Stimulated activated CD8-positive, alpha-beta memory T cell treated with anti-CD3 and anti-CD28 coated beads, Interleukin-12 subunit alpha, Interleukin-12 subunit beta, amount 100 ng/mL, for 24 hours (primary cell): ENCODE data around the gene RABAC1.
"Not testable (repeated sequence)": the region's sequence is repeated elsewhere in the genome, so short reads cannot be mapped to it uniquely, and the experiment has no call there.

Experiments used
- DNase-seq: peaks from one replicate; pipeline ENCODE4 v3.0.0-alpha.2; 2020; ENCODE audit errors: extremely low read depth

RABAC1 gene

DNA sequence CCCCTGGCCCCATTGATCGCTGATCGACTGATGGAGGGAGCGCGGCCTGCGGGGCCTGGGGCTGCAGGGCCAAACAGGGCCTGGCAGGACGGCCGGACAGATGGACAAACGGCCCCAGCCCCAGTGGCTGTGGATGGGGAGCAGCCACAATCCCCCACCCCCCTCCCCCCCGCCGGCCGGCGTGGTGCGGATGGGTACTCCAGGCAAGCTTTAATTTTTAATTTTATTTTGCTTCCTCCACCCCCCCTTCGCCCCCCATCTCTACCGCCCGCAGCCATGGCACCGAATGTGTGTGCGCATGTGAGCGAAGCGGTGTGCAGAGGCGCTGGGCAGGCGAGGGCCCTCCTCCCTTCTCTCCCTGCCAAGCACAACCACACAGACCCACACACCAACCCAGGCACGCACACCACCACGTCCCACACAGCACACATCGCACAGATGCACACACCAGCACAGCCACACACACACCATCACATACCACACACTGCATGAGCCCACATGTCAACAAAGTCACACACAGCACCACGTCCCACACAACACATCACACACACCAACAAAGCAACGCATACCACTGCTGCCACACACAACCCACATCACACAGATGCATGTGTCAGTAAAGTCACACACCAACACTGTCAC lies 43.2 kb downstream of the RABAC1 start:
- no peak for DNase-seq

DNA sequence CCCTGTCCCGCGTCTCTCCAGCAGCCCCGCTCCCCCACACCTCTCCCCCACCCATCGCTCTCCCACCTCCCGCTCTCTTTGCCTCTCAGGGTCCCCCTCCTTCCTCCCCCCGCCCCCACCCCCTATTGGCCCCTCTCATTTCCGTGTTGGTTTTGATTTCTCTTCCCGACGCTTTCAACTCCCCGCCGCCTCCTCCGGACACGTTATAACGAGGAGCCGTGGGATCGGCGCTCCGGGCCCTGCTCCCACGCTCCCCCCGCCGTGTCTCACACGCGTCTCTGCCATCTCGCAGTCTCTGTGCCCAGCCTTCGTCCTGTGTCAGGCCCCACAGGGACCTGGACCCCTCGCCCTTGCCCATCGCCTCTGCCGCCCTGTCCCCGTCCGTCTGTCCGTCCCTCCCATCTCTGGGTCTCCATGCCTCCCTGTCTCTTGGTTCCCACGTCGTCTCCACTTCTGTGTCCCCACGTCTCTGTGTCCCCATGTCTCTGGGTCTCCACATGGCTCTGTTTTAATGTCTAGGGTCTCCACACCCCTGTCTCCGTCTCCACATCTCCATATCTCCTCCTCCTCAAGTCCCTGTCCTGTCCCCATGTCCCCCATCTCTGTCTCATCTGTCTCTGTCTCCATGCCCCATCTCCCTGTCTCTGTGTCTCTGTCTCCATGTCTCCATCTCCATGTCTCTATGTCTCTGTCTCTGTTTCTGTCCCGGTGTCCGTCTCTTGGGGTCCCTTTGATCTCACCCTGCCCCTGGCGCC lies 43.9 kb downstream of the RABAC1 start:
- DNase-seq = no peak

DNA sequence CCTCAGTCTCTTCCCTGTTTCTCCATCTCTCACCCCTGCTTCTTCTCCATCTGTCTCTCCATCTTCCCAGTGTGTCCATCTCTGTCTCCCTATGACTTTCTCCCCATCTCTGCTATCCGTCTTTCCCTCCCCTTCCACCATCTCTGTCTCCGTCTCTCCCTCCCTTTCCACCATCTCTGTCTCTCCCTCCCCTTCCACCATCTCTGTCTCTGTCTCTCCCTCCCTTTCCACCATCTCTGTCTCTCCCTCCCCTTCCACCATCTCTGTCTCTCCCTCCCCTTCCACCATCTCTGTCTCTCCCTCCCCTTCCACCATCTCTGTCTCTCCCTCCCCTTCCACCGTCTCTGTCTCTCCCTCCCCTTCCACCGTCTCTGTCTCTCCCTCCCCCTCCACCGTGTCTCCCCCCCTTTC lies 44.7 kb downstream of the RABAC1 start:
- DNase-seq = not testable (repeated sequence)

- DNase-seq = no peak
Measured at GRCh38 chr19:41913538-41914423, 45.3 kb downstream of the RABAC1 start.

DNA sequence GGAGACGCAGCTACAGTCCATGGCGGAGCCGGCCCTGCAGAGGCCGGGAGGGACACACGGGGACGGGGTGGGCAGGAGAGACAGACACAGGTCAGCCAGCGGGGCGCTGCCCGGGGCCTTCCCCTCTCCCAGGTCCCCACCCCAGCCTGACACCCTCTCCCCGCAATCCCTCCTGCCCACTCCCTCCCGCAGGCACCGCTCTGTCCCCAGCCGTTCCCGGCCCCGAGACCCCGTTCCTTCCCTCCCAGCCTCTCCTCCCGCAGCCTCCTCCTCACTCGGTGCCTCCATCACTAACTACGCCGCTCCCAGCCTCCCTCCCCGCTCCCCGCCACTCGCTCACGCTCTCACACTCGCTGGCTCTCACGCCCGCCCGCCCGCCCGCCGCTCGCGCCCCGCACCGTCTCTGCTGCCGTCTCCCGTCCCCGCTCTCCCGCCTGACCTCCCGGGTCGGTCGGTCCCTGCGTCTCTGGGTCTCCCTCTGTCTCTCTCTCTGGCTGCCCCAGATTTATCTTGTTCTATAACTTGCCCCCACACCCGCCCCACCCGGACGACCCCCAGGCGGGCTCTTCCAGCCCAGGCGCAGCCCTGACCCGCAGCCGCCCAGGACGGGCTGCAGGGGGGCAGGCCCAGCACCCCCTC lies 46.1 kb downstream of the RABAC1 start:
- DNase-seq = no peak

- no peak for DNase-seq
Measured at GRCh38 chr19:41911889-41912731, 47.0 kb downstream of the RABAC1 start.

GRCh38 chr19:41910992-41911888 lies 47.9 kb downstream of the RABAC1 start:
- DNase-seq = no peak

DNA sequence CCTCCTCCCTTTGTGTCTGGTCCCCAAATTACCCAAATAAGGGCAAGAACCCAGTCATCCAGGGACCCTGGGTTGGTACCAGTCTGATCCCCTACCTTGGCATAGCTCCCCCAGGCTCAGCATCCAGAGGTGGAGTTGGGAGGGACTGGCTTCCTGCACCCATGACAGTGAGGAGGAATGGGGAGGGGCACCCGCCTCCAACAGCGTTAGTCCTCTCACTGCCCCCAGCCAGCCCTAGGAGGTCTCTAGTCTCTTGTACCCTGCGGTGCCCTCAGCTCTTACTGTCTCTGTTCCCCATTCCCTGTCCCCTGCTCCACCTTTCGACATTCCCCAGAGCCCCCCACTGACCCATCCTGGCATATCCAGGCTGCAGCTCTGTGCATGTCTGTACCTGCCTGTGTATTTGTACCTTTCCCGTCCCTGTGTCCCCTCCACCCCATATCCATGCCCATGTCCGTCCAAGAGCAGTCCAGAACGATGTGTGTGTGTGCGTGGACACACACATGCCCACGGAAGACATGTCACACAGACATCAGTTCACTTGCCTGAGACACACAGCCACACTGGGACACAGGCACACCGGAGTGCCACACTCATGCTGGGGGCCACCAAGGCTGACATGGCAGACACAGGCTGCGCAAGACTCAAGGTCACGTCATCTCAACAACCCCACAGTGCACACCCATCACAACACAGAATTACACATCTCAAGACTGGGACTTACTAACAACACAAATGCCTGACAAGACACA lies 48.7 kb downstream of the RABAC1 start:
- no peak for DNase-seq

- DNase-seq = no peak
Measured at GRCh38 chr19:41909706-41910105, 49.4 kb downstream of the RABAC1 start.

GRCh38 chr19:41908724-41909464 lies 50.2 kb downstream of the RABAC1 start:
- DNase-seq = no peak

GRCh38 chr19:41907994-41908615 lies 51.0 kb downstream of the RABAC1 start:
- DNase-seq = no peak

DNA sequence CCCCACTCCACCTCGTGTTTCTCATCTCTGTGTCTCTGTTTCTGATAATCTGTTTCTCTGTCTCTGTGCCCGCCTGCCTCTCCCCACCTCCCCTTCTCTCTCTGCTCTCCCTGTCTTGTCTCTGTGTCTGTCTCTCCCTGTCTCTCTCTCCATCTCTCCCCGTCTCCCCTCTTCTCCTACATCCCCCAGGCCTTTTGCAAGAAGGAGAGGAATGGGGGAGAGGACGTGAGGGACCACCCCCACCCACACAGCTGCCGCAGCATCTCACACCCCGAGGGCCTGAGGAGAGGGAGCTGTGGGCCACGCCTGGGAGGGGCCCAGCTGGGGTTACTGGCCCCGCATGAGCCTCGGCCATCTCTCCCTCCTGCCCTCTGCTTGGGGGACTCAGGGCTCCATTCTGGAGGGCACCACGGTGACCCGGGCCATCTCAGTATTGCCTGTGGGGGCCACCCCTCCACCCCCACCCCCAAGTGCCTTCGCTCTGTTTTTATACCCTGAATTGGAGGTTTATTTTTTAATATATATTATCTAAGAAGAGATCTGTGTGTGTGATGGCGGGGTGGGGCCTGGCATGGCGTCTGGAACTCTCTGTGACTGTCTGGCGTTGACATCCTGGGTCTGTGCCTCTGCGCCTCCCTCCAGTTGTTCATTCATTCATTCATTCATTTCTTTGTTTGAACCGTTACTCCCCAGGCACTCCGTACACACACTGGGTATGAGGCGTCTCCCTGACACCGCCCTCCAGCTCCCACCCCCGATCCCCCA lies 52.0 kb downstream of the RABAC1 start:
- DNase-seq = no peak
